GM10266 (cell line): ENCODE measurements around the gene GALNT11.
"Not testable (repeated sequence)": the region's sequence is repeated elsewhere in the genome, so short reads cannot be mapped to it uniquely, and the experiment has no call there.

Experiments used
- DNase-seq: peaks from one replicate; pipeline ENCODE4 v3.0.0; 2012; ENCODE audit errors: extremely low spot score
- CTCF ChIP-seq: IDR thresholded peaks from 2 replicates; pipeline ENCODE4 v1.5.1; 2012; ENCODE audit warnings: mild to moderate bottlenecking, low read depth; ENCODE audit not compliant: control insufficient read depth, insufficient read depth; ENCODE audit errors: missing control alignments

The GALNT11 gene

GRCh38 chr7:152073352-152073751, 47.9 kb downstream of the GALNT11 start:
- TF ChIP-seq CTCF = no peak
- DNase-seq = no peak

GRCh38 chr7:152074673-152075072, 49.2 kb downstream of the GALNT11 start:
- TF ChIP-seq CTCF = no peak

GRCh38 chr7:152075379-152075778, 49.9 kb downstream of the GALNT11 start:
- not testable (repeated sequence) for DNase-seq

More at GRCh38 chr7:152074673-152075072, 49.2 kb downstream of the GALNT11 start:
- no peak for DNase-seq

GRCh38 chr7:152076324-152076821, 50.9 kb downstream of the GALNT11 start:
- TF ChIP-seq CTCF = peak; percentile 6
- DNase-seq = no peak

- no peak for DNase-seq
- no peak for TF ChIP-seq CTCF
Observed at GRCh38 chr7:152076940-152077933, 51.8 kb downstream of the GALNT11 start.

- no peak for DNase-seq
- no peak for TF ChIP-seq CTCF
Observed at GRCh38 chr7:152078025-152078424, 52.6 kb downstream of the GALNT11 start.

- TF ChIP-seq CTCF = no peak
- no peak for DNase-seq
Observed at GRCh38 chr7:152078786-152079185, 53.3 kb downstream of the GALNT11 start.

GRCh38 chr7:152081088-152081487, 55.6 kb downstream of the GALNT11 start:
- DNase-seq = no peak
- no peak for TF ChIP-seq CTCF

GRCh38 chr7:152082073-152082721, 56.7 kb downstream of the GALNT11 start:
- DNase-seq = not testable (repeated sequence)
